K562 (cell line): Measurements from ENCODE around the gene KXD1.
"Not testable (repeated sequence)": the region's sequence is repeated elsewhere in the genome, so short reads cannot be mapped to it uniquely, and the experiment has no call there.

ENCODE experiments used
- ADNP ChIP-seq: fragments of 200-800 bp; sonication (Bioruptor generic); IDR thresholded peaks from 2 replicates; pipeline ENCODE4 v1.6.1; 2016; ENCODE audit warnings: missing genetic modification characterization, missing compliant biosample characterization
- NRF1 ChIP-seq, 2 experiments: fragments of 450-650 bp; IDR thresholded peaks in 1 of 2; conservative IDR thresholded peaks in 1 of 2; 2 replicates each; pipeline ENCODE4 v1.6.1; 2014; ENCODE audit warnings: mild to moderate bottlenecking in 2 of 2
- SIN3A ChIP-seq, 2 experiments: fragments of 150-350 bp in 1 of 2; IDR thresholded peaks; 2 replicates each; pipeline ENCODE4 v1.6.1; 2011 to 2016; ENCODE audit warnings: borderline replicate concordance in 2 of 2, low read depth in 2 of 2, low read length in 2 of 2, mild to moderate bottlenecking in 2 of 2, moderate library complexity in 2 of 2; ENCODE audit not compliant: control insufficient read depth in 1 of 2
- ZKSCAN3 ChIP-seq: fragments of 250-450 bp; sonication (Bioruptor Pico); IDR thresholded peaks from 2 replicates; pipeline ENCODE4 v1.4.0; 2020
- TF ChIP-seq, protein P1 (sequence below): sonication (generic); formaldehyde crosslinking; IDR thresholded peaks from 2 replicates; pipeline ENCODE4 v1.9.0; 2022; ENCODE audit warnings: mild to moderate bottlenecking, missing genetic modification reagents
- TF ChIP-seq, protein P2 (sequence below): fragments of 200-800 bp; sonication (Bioruptor generic); IDR thresholded peaks from 2 replicates; pipeline ENCODE4 v1.6.1; 2016; ENCODE audit warnings: missing genetic modification characterization, missing compliant biosample characterization

DNA sequence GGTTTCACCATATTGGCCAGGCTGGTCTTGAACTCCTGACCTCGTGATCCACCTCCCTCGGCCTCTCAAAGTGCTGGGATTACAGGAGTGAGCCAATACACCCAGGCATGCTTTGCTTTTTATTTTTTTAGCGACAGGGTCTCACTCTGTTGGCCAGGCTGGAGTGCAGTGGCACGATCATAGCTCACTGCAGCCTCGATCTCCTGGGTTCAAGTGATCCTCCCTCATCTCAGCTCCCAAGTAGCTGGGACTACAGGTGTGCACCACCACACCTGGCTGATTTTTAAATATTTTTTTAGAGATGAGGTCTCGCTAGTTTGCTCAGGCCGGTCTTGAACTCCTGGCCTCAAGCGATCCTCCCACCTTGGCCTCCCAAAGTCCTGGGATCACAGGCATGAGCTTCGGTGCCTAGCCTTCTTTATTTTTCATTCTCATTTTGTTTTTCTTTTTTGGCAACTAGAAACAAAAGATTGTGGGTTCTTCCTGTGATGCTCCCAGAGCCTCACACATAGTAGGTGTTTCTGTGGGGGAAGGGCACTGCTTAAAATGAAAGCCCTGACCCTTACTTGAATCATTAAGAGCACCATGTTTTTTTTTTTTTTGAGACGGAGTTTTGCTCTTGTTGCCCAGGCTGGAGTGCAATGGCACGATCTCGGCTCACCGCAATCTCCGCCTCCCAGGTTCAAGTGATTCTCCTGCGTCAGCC lies 43.2 kb downstream of the KXD1 start:
- not testable (repeated sequence) for TF ChIP-seq SIN3A (IDR thresholded peaks at IDR 0.05; ENCODE audit: borderline replicate concordance in 2 of 2, control insufficient read depth in 1 of 2, low read depth in 2 of 2, low read length in 2 of 2); ADNP; NRF1 (conservative IDR thresholded peaks at IDR 0.05 in 1 of 2, IDR thresholded peaks at IDR 0.05 in 1 of 2); ZKSCAN3 (CRISPR knock-in tag)
- TF ChIP-seq, protein P1, sequence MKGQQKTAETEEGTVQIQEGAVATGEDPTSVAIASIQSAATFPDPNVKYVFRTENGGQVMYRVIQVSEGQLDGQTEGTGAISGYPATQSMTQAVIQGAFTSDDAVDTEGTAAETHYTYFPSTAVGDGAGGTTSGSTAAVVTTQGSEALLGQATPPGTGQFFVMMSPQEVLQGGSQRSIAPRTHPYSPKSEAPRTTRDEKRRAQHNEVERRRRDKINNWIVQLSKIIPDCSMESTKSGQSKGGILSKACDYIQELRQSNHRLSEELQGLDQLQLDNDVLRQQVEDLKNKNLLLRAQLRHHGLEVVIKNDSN: not testable (repeated sequence)
- TF ChIP-seq, protein P2, sequence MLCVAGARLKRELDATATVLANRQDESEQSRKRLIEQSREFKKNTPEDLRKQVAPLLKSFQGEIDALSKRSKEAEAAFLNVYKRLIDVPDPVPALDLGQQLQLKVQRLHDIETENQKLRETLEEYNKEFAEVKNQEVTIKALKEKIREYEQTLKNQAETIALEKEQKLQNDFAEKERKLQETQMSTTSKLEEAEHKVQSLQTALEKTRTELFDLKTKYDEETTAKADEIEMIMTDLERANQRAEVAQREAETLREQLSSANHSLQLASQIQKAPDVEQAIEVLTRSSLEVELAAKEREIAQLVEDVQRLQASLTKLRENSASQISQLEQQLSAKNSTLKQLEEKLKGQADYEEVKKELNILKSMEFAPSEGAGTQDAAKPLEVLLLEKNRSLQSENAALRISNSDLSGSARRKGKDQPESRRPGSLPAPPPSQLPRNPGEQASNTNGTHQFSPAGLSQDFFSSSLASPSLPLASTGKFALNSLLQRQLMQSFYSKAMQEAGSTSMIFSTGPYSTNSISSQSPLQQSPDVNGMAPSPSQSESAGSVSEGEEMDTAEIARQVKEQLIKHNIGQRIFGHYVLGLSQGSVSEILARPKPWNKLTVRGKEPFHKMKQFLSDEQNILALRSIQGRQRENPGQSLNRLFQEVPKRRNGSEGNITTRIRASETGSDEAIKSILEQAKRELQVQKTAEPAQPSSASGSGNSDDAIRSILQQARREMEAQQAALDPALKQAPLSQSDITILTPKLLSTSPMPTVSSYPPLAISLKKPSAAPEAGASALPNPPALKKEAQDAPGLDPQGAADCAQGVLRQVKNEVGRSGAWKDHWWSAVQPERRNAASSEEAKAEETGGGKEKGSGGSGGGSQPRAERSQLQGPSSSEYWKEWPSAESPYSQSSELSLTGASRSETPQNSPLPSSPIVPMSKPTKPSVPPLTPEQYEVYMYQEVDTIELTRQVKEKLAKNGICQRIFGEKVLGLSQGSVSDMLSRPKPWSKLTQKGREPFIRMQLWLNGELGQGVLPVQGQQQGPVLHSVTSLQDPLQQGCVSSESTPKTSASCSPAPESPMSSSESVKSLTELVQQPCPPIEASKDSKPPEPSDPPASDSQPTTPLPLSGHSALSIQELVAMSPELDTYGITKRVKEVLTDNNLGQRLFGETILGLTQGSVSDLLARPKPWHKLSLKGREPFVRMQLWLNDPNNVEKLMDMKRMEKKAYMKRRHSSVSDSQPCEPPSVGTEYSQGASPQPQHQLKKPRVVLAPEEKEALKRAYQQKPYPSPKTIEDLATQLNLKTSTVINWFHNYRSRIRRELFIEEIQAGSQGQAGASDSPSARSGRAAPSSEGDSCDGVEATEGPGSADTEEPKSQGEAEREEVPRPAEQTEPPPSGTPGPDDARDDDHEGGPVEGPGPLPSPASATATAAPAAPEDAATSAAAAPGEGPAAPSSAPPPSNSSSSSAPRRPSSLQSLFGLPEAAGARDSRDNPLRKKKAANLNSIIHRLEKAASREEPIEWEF: not testable (repeated sequence)
